ENCODE measurements around the gene PCGF3.

Gene PCGF3

DNA sequence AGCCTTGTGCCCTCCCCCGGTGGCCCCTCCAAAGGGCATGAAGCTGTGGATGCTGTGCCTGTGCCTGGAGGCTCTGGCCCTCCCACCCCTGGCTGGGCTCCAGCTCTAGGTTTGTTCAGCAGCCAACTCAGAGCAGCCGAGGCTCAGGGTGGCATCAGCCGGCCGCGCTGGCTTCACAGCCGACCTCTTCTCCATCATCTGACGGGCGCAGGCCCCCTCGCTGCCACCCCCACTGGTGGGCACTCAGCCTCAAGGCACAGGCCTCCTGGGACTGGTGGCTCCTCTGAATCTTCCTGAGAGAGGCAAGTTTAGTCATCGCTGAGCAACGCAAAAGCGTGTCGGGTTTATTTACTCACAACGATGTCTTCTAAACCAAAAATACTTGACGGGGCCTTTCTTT lies 46.0 kb downstream of the PCGF3 start:
- TF ChIP-seq TAF1 (IDR thresholded peaks at IDR 0.05; ENCODE audit: borderline replicate concordance, insufficient read depth, low read length) (no peak), REST (IDR thresholded peaks at IDR 0.05; ENCODE audit: insufficient read depth in 1 of 2, low read depth in 2 of 2, low read length in 2 of 2) (no peak), POLR2AphosphoS5 (IDR thresholded peaks at IDR 0.05; ENCODE audit: low read depth, low read length) (no peak), FOXP2 (optimal IDR thresholded peaks at IDR 0.05; ENCODE audit: borderline replicate concordance, extremely low read depth, extremely low read length, insufficient read depth) (no peak), SIN3A (IDR thresholded peaks at IDR 0.05; ENCODE audit: borderline replicate concordance, insufficient read depth, low read length) (no peak)

- TF ChIP-seq REST (IDR thresholded peaks at IDR 0.05; ENCODE audit: insufficient read depth in 1 of 2, low read depth in 2 of 2, low read length in 2 of 2) (no peak), FOXP2 (optimal IDR thresholded peaks at IDR 0.05; ENCODE audit: borderline replicate concordance, extremely low read depth, extremely low read length, insufficient read depth) (no peak), POLR2AphosphoS5 (IDR thresholded peaks at IDR 0.05; ENCODE audit: low read depth, low read length) (no peak), TAF1 (IDR thresholded peaks at IDR 0.05; ENCODE audit: borderline replicate concordance, insufficient read depth, low read length) (no peak), SIN3A (IDR thresholded peaks at IDR 0.05; ENCODE audit: borderline replicate concordance, insufficient read depth, low read length) (no peak)
Measured at GRCh38 chr4:752196-752861, 46.7 kb downstream of the PCGF3 start.

DNA sequence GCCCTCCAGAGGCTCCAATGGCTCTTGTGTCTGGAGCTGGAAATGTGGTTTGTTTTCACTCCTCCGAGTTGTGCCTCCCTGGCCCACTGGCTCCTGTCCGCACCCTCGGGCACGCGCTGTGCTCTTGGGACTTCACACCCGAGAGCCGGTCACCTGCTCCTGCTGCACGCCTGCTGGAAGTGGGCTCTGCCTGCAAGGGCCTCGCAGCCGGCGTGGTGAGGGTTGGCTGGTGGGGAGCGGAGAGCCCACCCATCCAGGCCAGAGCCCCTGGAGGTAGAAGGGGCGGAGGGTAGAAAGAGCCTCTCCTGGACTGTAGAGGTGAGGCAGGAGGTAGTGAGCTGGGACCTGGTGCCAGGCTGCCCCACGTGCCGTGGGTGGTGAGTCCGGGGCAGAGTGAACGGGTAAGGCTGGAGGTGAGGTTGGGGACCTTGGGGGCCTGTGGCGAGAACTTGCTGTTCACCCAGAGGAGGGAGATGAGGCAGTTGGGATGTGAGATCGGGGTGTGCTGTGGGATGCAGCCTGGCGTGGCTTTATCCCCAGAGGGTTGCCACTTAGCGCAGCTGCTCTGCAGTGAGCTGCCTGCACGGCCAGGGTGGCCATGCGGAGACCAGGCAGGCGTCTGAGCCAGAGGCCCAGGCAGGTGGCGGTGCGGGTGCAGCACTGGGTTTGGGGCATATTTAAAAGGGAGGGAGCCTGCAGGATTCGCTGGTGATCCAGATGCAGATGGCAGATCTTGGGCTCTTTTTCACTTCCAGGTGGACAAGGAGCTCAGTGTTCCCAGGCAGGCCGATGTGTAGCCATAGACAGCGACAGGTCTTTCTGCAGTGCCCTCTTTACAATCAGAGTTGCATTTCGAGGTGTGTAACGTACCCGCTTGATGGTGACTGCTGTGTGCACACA lies 48.8 kb downstream of the PCGF3 start:
- TF ChIP-seq SIN3A (IDR thresholded peaks at IDR 0.05; ENCODE audit: borderline replicate concordance, insufficient read depth, low read length) (no peak), POLR2AphosphoS5 (IDR thresholded peaks at IDR 0.05; ENCODE audit: low read depth, low read length) (no peak), FOXP2 (optimal IDR thresholded peaks at IDR 0.05; ENCODE audit: borderline replicate concordance, extremely low read depth, extremely low read length, insufficient read depth) (no peak), TAF1 (IDR thresholded peaks at IDR 0.05; ENCODE audit: borderline replicate concordance, insufficient read depth, low read length) (no peak), REST (IDR thresholded peaks at IDR 0.05; ENCODE audit: insufficient read depth in 1 of 2, low read depth in 2 of 2, low read length in 2 of 2) (no peak)

DNA sequence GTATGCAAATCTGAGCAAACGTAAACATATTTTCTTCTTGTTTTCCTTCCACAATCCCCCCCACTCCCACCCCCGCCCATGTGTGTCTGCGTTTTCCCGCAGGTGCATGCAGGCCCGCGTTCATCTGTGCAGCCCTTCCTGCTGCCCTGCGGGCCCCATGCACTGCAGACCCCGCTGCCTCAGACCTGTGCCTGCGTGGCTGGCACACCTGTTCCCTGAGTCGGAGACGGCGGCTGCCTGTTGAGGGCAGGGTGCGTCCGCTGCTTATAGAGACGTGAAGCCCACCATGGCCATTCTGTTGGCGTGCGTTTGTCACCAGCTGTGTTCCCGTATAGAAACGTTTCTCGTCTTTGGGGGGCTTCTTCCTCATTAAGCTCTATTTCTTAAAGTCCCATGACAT lies 51.5 kb downstream of the PCGF3 start:
- no peak for TF ChIP-seq FOXP2 (optimal IDR thresholded peaks at IDR 0.05; ENCODE audit: borderline replicate concordance, extremely low read depth, extremely low read length, insufficient read depth)
- TF ChIP-seq POLR2AphosphoS5 (IDR thresholded peaks at IDR 0.05; ENCODE audit: low read depth, low read length) = no peak
- no peak for TF ChIP-seq TAF1 (IDR thresholded peaks at IDR 0.05; ENCODE audit: borderline replicate concordance, insufficient read depth, low read length)
- TF ChIP-seq SIN3A (IDR thresholded peaks at IDR 0.05; ENCODE audit: borderline replicate concordance, insufficient read depth, low read length) = no peak
- TF ChIP-seq REST (IDR thresholded peaks at IDR 0.05; ENCODE audit: insufficient read depth in 1 of 2, low read depth in 2 of 2, low read length in 2 of 2) = no peak
